Measurements from ENCODE around the gene DGKB. TPM values are rescaled to one million over a fixed set of nuclear protein-coding genes. Genes with fewer than 3 reads are reported as not detected.

The DGKB gene
- total RNA-seq, 6 experiments from 2014 or later = 0.23 to 0.76 (median 0.61) TPM

DNA sequence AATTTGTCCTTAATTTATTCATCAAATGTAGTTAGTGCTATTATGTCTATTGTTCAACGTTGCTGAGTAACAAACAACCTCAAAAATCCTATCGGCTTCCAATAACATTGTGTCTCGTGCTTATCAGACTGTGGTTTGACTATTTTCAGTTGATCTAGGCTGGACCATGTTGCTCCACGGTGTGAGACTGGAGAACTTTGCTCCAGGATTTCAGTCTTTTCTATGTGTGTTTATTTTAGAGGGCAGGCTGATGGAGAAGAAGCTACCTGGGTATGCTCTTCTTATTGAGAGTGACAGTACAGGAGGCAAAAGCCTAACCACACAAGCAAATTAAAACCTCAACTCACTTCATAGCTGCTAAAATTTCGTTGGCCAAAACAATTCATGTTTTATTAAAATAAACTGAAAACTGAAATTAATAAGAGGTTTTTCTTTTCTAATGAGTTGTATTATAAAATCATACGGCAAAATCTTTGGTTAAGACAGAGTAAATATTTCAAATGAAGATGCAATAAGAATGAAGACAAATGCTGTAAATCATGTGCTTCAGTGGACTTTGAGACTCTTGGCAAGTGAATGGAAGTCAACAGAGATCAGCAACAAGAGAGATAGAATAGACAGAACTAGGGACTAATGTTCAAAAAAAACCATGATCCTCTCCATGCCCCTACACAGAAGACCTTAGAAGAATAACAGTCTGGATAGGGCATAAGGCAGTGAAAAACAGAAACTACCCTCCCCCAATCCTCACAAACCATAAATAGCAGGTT lies 495.1 kb downstream of the DGKB start:
- Mint-ChIP-seq H3K27ac (no peak overlapping the region), H3K36me3 (ENCODE audit: low read depth) (no peaks in the 10 kb centered on the region), H3K4me1 (ENCODE audit: low read depth) (no peaks in the 10 kb centered on the region), H3K4me3 (no peak overlapping the region), H3K9me3 (no peaks in the 10 kb centered on the region), H3K27me3 (ENCODE audit: insufficient read depth) (no peaks in the 10 kb centered on the region)
- no peak for TF ChIP-seq CTCF (IDR thresholded peaks at IDR 0.05)
- DNase-seq = no peak

GRCh38 chr7:14403587-14403986 lies 499.0 kb downstream of the DGKB start:
- no peak for DNase-seq
- Mint-ChIP-seq H3K27ac (no peak overlapping the region), H3K27me3 (ENCODE audit: insufficient read depth) (no peaks in the 10 kb centered on the region), H3K4me3 (no peak overlapping the region), H3K4me1 (ENCODE audit: low read depth) (no peaks in the 10 kb centered on the region), H3K36me3 (ENCODE audit: low read depth) (no peaks in the 10 kb centered on the region), H3K9me3 (no peaks in the 10 kb centered on the region; the same call in 1 of the 2 replicates)
- TF ChIP-seq CTCF (IDR thresholded peaks at IDR 0.05) = no peak

DNA sequence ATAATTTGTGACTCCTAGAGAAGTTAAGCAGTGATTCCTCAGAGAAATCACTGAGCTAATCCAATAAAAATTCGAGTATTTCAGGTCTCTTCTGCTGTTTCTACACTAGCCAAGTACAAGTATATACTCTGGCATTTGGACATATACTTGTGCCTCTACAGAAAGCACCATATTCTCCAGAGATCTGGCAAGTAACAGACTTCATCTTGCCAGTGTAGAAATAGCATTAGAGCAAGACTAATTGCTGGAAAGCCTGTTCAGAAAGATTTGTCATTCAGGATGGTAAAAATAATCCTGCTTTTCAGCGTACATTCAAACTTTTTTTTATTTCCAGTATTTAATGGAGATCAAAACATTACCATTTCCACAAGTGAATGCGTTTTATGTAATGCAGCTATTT lies 502.3 kb downstream of the DGKB start:
- no peaks in the 10 kb centered on the region for H3K36me3 Mint-ChIP-seq (ENCODE audit: low read depth)
- H3K27ac Mint-ChIP-seq = no peak overlapping the region
- TF ChIP-seq CTCF (IDR thresholded peaks at IDR 0.05) = no peak
- H3K4me1 Mint-ChIP-seq (ENCODE audit: low read depth) = no peaks in the 10 kb centered on the region
- H3K4me3 Mint-ChIP-seq = no peak overlapping the region
- no peak for DNase-seq
- no peaks in the 10 kb centered on the region for H3K27me3 Mint-ChIP-seq (ENCODE audit: insufficient read depth)
- H3K9me3 Mint-ChIP-seq = no peaks in the 10 kb centered on the region; the same call in 1 of the 2 replicates

- Mint-ChIP-seq H3K27me3 (ENCODE audit: insufficient read depth) (no peaks in the 10 kb centered on the region), H3K4me1 (ENCODE audit: low read depth) (no peaks in the 10 kb centered on the region), H3K27ac (no peak overlapping the region), H3K9me3 (no peaks in the 10 kb centered on the region; the same call in 1 of the 2 replicates), H3K36me3 (ENCODE audit: low read depth) (no peaks in the 10 kb centered on the region), H3K4me3 (no peak overlapping the region)
- no peak for TF ChIP-seq CTCF (IDR thresholded peaks at IDR 0.05)
- DNase-seq = no peak
Observed at GRCh38 chr7:14398526-14398925, 504.0 kb downstream of the DGKB start.

- no peaks in the 10 kb centered on the region for H3K36me3 Mint-ChIP-seq (ENCODE audit: low read depth)
Observed at GRCh38 chr7:14395860-14396259, 506.7 kb downstream of the DGKB start.

More at GRCh38 chr7:14395860-14396259, 506.7 kb downstream of the DGKB start:
- Mint-ChIP-seq H3K4me3 (no peak overlapping the region), H3K4me1 (ENCODE audit: low read depth) (no peaks in the 10 kb centered on the region), H3K27ac (no peak overlapping the region), H3K9me3 (no peaks in the 10 kb centered on the region; the same call in 1 of the 2 replicates), H3K27me3 (ENCODE audit: insufficient read depth) (no peaks in the 10 kb centered on the region)
- TF ChIP-seq CTCF (IDR thresholded peaks at IDR 0.05) = no peak
- DNase-seq = no peak
